GM19238 (cell line): ENCODE data around the gene IFT81.
"Not testable (repeated sequence)": the region's sequence is repeated elsewhere in the genome, so short reads cannot be mapped to it uniquely, and the experiment has no call there.

ENCODE experiments used
- DNase-seq: peaks from one replicate; pipeline ENCODE4 v3.0.0; 2011; ENCODE audit warnings: low spot score; ENCODE audit not compliant: insufficient read length

The IFT81 gene

GRCh38 chr12:110108309-110109036 lies 15.7 kb upstream of the IFT81 start:
- DNase-seq, result no peak

DNA sequence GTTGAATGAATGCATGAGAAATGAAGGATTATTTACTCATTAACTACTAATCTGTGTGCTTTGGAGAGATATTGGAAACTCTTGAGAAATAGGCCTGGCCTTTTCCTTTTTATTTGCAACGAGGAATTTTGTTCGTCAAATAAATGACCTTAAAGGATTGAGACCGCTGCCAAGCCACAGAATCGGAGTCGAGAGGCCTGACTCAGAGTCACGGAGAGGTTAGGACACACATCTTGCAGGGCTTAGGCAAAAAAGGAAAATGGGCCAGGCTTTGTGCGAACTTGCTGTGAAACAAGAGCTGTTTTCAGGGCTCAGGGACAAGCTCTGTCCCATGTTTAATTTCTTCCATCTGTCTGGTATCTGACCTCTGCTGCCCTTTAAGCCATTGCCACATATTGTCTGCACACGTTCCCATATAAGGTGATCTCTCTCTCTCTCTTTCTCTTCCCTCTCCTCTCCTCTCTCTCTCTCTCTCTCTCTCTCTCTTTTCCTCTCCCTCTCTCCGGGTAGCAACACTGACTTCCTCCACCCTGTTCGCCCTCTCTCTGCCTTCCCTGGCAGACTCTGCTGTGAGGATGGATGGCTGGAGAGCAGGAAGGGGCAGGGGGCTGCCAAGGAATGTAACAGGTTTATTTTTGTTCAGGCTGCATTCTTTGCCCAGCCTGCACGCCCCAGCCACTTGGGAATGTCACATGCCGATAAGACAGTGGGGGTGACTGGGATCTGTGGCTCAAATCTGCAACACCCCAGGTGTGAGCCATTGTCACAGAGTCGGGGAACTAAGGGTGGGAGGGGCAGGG lies 14.9 kb upstream of the IFT81 start:
- DNase-seq, result no peak

DNA sequence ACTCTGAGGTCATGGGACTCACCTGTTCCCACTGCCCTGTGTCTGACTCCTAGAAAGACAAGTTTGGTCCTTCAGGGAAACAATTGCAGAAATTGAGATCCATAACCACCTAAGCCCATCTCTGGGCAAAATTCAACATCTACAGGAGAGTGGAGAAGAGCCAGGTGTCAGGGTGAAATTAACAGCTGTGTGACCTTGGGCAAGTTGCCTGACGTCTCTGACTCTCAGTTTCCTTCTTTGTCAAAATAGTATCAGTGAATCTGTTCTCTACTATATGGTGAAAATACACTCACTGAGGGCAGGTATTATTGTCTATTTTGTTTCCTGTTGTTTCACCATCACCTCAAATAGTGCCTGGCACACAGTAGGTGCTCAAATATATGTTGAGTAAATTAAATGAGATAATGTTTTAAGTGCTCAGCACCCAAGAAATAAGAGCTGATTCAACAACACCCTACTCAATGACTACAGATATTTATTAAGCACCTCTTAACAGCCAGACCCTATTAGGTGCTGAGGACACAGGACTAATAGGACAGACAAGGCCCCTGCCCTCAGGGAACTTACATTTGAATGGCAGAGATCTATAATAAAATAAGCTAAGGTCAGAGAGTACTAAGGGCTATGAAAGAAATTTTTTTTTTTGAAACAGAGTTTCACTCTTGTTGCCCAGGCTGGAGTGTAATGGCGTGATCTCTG lies 14.2 kb upstream of the IFT81 start:
- DNase-seq, result no peak

DNA sequence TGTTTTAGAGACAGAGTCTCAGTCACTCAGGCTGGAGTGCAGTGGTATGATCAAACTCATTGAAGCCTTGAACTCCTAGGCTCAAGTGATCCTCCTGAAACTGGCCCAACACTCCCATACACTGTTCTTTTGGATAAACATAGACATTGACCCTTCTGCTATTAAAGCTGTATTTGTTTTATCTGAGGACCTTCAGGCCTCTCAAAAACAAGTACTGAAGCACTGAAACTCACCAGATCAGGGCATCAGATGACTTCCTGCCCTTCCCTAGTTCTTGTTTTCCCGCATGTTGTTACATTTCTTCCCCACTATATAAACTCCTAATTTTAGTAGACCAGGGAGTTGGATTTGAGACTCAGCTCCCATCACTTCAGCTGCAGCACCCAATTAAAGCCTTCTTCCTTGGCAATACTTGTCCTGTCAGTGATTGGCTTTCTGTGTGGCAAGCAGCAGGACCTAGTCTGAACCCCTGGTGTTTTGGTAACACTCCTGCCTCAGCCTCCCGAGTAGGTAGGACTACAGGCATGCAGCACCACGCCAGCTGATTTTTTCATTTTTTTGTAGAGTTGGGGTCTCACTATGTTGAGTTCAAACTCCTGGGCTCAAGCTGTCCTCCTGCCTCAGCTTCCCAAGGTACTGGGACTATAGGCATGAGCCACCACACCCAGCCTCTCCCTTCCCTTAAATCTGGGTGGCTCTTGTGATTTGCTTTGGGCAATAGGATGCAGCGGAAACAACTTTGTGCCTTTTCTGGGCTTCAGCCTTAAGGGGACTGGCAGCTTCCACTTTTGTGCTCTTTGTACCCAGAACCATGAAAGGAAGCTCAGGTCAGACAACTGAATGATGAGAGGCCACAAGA lies 12.5 kb upstream of the IFT81 start:
- DNase-seq, result no peak

DNA sequence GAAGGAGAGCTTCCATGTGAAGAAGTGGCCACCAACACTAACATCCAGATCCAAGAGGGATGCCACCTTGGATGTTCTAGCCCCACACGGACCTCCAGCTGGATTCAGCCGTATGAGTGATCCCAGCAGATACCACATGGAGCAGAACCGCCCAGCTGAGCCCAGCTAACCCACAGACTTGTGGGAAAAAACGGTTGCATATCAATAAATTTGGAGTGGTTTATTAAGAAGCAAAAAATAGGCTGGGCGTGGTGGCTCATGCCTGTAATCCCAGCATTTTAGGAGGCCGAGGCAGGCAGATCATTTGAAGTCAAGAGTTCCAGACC lies 11.9 kb upstream of the IFT81 start:
- no peak for DNase-seq

- no peak for DNase-seq
Observed at GRCh38 chr12:110114528-110114937, 9.6 kb upstream of the IFT81 start.

GRCh38 chr12:110115675-110116074 lies 8.5 kb upstream of the IFT81 start:
- DNase-seq, result no peak

DNA sequence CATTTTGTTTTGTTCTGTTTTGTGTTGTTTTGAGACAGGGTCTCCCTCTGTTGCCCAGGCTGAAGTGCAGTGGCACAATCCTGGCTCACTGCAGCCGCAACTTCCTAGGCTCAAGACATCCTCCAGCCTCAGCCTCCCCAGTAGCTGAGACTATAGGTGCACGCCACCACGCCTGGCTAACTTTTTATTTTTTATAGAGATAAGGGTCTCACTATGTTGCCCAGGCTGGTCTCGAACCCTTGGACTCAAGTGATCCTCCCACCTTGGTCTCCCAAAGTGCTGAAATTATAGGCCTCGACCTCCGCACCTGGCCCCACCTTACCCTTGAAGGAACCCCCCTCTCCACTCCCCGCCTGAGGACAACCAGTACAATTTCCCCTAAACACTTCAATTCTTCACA lies 7.5 kb upstream of the IFT81 start:
- DNase-seq, result no peak

DNA sequence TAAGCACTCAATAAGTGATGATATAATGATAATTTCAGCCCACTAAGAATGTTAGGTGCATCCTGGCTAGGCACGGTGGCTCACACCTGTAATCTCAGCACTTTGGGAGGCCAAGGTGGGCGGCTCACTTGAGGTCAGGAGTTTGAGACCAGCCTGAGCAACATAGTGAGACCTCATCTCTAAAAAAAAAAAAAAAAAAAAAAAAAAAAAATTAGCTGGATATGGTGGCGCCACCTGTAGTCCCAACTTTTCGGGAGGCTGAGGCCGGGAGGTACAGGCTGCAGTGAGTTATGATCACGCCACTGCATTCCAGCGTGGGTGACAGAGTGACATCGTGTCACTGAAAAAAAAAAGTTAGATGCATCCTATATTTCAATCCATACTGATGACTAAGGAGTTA lies 6.9 kb upstream of the IFT81 start:
- not testable (repeated sequence) for DNase-seq

DNA sequence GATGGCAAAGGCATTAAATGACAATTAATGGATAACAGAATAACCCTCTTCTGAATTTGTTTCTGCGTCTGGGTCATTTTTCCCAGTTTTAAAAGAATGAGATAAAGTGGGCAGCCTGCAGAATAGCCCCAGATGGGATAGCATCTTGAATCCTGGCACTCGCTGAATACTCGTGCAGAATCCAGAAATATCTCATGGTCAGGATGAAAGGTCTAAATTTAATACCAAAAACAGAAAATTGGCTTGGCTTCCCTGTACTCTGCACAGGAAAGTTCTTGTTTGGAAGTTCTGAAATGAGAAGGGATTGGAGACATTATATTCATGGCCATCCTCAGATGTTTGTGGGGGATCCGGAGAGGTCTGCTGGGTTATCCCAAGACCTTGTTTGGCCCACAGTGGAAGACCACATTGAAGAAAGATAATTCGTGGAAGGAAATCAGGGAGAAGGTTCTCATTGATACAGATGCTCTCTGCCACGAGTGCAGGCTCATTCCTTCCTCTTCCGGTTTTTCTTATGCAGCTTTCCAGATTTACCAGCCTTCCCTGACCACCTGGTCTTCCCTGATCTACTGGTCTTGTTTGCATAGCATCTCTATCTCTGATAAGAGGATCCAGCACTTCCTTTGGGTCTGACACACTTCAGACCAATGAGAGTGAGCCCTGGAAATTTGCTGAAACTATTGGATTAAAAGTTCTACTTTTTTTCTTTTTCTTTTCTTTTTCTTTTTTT lies 6.0 kb upstream of the IFT81 start:
- no peak for DNase-seq

GRCh38 chr12:110122929-110123328 lies 1.2 kb upstream of the IFT81 start:
- no peak for DNase-seq

DNA sequence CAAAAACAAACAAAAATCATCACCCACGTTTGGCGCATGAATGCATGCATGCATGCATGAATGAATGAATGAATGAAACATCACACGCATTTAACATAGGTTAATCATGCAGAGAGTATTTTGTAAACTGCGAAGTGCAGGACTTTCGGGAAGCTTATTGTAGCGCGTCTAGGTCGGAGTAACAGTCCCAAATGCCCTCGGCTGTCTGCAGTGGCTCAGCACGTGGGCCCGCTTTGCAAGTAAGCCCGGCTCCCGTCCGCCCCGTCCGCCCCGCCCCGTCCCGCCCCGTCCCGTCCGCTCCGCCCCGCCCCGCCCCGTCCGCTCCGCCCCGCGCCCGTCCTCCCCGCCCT lies 263 bp upstream of the IFT81 start:
- DNase-seq, result no peak

DNA sequence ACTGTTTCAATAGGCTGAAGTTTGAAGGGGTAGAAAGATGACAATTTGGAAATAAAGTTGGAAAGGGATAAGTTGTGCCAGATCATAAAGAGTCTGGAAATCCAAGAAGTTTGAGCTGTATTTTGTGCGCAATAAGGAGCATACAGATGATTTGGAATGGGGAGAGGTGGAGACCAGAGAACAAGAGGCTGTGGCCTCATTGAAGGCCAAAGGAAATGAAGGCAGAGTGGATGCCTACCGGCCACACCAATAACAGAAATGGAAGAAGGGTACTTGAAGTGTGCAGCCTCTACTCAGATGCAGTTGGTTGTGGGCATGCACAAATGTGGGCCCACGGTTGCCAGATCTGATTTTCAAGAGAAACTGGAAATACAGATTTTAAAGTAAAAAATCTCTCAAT lies 2.4 kb downstream of the IFT81 start:
- DNase-seq, result no peak

GRCh38 chr12:110134691-110135411 lies 10.7 kb downstream of the IFT81 start:
- DNase-seq, result no peak

DNA sequence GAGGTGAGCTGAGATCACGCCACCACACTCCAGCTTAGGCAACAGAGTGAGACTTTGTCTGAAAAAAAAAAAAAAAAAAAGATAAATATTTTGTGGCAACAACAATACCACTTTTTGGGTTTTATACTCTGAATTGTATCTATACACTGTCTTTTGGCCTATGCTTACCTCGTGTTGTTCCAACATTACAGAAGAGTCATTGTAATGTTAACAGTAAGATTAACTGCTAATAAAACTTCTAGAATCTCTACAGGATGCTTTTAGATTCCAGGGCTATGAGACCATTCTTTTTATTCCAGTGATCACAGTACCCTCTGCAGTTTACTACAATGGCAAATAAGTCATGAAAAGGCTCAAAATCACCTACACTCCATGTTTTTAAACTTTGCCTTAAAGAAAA lies 11.6 kb downstream of the IFT81 start:
- no peak for DNase-seq

GRCh38 chr12:110137786-110138185 lies 13.6 kb downstream of the IFT81 start:
- no peak for DNase-seq

GRCh38 chr12:110141389-110141788 lies 17.2 kb downstream of the IFT81 start:
- DNase-seq, result no peak

GRCh38 chr12:110146986-110147385 lies 22.8 kb downstream of the IFT81 start:
- no peak for DNase-seq

DNA sequence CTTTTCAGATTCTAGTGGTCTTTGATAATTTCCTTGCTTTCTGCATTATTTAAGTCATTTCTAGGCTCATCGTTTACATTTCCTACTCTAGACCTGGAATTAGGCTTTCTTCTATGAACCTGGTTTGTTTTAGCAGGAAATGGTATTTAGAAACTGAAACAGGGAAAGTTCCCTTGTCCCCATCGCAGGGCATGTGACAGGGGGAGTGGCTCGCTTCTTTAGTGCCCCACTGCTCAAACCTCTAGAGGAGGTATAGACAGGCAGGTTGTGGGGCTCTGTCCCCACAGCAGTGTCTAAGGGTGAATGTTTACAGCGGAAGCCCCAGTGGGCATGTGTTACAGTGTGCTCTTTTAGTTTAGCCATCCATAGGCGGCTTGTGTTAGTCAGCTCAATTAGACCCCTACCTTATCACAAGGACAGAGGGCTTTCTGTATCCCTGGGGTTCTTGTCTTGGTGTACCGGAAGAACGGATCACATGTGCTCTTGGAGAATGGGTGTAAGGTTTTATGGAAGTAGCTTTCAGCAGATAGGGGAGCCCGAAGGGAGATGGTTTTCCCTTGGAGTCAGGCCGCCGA lies 25.0 kb downstream of the IFT81 start:
- DNase-seq, result no peak

DNA sequence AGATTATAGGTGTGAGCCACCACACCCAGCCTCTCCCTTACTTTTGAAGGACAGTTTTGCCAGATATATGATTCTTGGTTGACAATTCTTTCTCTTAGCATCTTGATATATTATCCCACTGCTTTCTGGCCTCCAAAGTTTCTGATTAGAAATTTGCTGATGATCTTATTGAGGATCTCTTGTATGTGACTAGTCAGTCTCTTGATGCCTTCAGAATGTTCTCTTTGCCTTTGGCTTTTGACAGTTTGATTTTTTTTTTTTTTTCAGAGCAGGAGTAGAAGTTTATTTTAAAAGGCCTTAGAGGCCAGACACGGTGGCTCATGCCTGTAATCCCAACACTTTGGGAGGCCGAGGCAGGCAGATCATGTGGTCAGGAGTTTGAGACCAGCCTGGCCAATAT lies 32.6 kb downstream of the IFT81 start:
- no peak for DNase-seq
